Stimulated activated naive CD4-positive, alpha-beta T cell (primary cell): ENCODE results near the gene MALRD1.
"Not testable (repeated sequence)": the region's sequence is repeated elsewhere in the genome, so short reads cannot be mapped to it uniquely, and the experiment has no call there.

Experiments
- DNase-seq, 6 experiments: peaks; one replicate each; lab custom pipeline; 2025; lab: John Stamatoyannopoulos, UW

Gene MALRD1

DNA sequence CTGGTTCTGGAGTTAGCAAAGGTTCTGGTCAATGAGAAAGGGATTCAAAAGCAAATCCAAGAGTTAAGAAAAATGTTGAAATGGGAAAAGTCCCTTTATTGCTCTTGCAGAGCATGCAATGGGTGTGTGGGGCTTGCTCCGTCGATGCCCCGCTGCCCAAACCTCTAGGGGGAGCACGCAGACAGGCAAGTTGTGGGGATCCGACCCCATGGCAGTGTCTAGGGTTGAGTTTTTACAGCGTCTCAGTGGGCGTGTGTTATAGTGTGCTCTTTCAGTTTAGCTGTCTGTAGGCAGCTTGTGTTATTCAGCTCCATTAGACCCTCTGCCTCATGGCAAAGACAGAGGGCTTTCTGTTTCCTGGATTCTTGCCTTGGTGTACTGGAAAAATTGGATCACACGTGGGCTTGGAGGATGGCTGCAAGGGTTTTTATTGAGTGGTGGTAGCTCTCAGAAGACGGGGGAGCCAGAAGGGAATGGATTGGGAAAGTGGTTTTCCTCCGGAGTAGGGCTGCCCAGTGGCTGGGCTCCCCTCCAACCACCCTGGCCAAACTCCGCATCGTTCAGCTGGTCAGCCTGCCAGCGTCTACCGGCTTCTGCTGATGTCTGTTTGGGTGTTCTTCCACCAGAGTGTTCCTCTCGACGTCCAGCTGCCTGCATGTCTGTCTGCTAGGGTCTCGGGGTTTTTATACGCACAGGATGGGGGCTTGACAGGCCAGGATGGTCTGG, 665.4 kb downstream of the MALRD1 start:
- DNase-seq: no peak

DNA sequence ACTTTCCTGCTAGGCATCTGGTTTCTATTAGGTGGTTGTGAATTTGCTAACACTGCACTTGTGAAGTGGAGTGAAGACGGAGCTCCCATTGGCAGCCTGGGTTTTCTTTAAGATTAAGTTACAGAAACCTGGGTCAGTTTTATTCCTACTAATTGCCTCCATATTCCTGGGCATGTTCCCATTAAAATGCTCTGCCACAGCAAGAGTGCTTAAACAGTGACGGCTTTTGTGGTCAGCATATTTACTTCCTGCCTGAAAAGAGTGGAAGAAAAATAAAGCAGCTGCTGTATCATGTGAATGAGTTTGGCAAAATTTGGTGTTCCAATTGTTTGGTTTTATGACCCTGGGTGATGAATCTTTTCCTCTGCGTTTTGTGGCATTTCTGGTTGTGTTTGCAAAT, 670.7 kb downstream of the MALRD1 start:
- DNase-seq: no peak

DNA sequence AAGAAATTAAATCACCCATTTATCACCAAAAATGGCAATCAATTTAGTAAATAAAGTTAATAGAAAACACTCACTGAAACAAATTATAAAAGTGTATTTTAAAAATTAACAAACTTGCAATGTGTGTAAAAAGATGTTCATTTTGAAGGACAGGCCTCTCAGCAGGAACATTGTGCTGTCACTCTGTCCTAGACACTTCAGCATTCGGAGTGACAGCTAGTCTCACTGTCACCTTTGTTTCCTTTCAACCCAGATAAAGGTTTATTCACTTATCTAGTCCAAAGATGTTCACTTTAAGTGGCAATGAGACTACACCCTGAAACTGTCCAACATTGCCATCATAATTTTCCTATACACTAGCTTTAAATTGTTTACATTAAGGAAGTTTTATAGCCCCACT, 675.7 kb downstream of the MALRD1 start:
- no peak for DNase-seq

DNA sequence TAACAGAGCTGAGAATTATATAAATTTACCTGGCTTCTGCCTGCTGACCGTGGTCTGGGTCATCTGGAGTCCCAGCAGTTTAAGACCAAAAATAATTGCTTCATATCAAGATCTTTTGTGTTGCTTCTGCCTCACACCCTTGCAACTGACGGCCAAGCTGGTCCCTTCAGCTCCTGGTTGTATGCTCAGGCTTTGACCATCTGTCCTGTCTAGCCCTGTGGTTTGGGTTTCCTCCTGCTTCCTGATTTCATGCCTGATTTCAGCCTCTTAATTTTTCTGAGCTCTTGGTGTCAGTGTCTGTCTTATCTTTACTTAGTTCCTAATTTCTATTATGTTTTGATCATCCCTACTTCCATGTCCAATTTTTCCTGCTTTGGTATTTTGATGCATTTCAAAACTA, 679.8 kb downstream of the MALRD1 start:
- no peak for DNase-seq

DNA sequence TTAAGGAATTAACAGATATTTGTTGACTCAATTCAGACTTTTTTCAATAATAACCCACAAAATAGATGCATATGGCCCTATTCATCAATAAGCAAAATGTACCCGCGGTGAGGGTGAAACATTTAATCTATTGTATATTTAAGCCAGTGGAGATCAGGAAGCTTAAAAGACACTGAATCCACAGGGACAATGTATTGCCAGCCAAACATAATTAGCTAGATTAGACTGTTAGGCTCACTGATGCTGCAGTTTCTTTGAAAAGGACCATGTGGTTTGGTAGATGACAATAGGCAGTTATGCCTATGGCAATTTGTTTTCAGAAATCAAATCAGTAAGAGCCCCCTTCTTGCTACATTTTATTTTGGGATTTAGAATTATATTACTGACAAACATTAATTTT, 680.4 kb downstream of the MALRD1 start:
- DNase-seq: no peak

DNA sequence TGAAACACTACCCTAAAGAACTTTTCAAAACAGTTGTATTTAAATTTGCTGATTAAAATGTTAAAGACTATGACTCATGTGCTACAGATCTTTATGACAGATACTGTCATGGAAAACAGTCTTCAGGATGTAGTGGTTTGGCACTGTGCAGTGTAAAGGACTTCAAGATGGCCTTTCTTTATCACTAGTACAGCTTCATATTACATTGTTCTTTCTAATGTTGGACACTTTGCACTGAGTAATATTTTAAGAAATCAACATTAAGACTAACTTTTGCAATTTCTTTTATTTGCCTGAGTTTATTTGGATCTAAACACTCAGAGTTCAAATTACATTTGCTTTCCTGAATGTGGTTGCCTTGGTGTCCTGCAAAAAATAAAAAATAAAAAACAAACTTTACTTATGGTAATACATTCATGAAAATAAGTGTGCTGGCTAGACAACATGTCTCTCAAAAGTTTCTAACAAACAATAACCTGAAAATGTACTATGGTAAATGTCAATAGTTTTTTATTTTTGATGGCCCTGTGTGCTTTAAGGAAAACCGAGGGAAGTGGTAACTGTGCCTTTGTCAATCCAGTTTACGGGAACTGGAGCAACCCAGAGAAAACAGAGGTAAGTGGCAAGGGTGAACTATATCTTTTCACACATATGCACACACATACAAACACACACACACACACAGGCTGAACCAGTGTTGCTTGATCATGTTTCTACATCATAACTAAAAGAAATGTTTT, 681.7 kb downstream of the MALRD1 start:
- no peak for DNase-seq

DNA sequence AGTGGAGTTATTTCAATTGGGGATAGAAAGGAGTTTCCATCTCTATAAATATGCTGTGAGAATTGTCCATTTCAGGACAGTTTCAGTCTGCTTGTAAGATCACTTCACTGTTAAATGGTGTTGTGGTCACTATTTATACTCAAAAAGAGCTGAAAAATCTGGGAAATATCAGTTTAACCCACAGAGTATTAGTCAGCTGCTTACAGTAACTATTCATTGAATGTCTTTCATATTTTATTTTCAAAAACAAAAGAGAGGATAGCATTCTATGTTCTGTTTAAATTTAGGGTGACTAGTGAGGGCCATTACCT, 682.3 kb downstream of the MALRD1 start:
- no peak for DNase-seq

DNA sequence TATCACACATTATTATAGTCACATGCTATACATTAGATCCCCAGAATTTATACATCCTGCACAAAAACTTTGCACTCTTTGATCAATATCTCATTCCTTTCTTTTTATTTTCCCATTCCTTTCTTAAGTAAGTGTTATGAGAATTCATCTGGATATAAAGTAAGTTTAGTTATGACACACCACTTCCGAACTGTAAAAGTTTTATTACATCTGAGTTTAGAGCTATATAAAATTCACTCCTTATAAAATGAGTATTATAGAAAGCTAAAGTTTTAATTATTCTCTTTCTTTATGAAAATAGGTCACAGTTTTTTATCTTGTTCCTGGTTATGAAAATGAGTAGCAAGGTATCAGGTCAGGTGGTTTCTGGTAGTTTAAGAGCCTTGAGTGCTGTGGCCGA, 683.0 kb downstream of the MALRD1 start:
- no peak for DNase-seq

DNA sequence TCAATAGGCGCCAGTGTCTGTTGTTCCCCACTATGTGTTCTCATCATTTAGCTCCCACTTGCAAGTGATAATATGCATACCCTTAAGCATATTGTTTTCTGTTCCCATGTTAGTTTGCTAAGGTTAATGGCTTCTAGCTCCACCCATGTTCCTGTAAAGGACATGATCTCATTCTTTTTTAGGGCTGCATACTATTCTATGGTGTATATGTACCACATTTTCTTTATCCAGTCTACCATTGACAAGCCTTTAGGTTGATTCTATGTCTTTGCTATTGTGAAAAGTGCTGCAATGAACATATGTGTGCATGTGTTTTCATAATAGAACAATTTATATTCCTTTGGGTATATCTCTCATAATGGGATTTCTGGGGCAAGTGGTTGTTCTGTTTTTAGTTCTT, 689.8 kb downstream of the MALRD1 start:
- no peak for DNase-seq

DNA sequence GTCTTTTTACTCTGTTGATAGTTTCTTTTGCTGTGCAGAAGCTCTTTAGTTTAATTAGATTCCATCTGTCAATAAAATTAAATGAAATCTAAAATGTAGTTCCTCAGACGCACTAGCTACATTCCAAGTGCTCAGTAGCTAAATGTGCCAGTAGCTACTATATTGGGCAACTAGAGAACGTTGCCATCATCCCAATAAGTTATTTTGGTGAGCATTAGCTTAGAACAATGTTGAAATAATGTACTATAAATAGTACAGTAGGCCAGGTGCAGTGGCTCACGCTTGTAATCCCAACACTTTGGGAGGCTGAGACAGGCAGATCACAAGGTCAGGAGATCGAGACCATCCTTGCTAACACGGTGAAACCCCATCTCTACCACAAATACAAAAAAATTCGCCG, 690.6 kb downstream of the MALRD1 start:
- not testable (repeated sequence) for DNase-seq

DNA sequence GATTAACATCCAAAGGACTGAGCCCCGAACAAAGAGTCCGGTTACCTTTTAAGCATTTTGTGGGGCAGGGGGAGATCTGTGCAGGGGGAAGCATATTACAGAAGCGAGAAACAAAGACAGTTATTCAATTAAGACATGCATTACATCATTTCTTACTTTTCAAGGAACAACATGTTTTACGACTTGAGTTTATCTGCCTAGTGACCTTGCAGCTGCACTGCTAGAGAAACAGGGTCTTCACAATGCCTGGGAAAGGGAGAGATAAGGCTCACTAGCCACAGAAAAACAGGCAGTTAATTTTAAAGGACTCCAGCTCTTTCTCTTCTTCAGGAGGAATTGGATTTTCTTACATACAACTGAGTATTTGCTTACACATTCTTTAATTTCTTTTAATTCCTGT, 693.5 kb downstream of the MALRD1 start:
- DNase-seq: not testable (repeated sequence)

DNA sequence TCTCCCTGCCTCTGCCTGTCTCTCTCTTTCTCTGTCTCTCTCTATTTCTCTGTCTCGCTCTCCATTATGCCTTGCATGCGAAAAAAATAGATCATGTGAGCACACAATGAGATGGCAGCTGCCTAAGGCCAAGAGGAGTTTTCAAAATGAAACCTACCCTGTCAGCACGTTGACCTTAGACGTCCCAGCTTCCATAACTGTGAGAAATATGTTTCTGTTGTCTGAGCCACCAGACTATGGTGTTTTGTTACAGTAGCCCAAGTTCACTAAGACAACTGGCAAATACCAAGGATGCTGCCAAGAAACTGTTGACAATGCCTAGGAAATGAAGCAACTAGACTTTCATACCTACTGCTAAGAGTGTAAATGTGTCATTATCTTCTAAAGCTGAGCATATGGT, 697.1 kb downstream of the MALRD1 start:
- DNase-seq: no peak

DNA sequence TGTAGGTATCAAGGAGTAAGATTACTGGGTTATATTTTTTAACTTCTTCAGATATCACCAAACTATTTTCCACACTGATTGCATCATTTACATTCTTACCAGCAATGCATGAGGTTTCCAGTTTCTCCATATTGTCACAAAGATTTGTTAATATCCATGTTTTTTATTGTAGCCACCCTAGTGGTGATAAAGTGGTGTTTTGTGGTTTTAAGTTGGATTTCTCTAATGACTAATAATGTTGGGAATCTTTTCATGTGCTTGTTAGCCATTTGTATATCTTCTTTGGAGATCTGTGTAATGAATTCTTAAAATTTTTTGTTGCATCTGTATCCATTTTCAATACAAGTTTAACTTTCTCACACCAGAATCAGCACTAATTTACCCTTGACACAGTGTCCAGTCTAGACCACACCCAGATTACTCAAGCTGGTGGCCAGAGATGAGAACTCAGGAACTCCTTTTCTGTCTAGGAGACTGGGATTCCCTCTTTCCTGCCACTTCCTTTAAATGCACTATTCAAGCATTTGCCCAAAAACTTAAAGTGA, 700.7 kb downstream of the MALRD1 start:
- DNase-seq: no peak

DNA sequence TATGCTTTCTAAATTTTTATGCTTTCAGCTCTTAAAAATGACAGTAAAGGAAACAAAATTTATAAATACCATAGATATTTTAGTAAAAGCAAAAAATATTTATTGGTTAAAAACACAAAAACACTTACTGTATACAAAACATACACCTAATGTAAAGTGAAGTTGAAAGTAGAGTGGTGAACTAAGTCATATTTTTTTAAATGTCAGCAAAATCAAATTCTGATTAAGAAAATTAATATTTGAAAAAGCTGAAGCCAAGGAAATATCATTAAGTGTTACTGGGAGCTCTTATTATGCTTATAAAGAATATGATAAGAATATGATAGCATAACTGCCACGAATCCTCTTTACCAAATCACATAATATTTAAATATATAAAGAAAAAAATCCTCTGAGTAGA, 702.4 kb downstream of the MALRD1 start:
- no peak for DNase-seq

DNA sequence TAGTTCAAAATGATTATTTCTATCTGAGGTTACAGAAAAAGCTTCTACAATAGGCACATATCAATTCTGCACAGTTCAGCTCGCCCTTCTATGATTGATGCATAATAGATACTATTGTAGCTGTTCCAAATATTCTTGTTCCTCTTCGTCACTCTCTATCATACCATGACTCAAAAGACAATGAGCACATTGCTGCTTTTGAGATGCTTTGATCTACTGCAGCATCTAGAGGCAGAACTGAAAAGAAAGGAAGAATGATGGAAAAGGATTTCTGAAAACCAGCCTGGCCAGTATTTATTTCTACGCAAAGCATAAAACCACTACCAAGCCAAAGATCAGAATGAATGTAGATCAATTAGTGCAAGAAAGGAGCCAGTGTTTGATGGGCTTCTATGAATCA, 708.3 kb downstream of the MALRD1 start:
- no peak for DNase-seq

DNA sequence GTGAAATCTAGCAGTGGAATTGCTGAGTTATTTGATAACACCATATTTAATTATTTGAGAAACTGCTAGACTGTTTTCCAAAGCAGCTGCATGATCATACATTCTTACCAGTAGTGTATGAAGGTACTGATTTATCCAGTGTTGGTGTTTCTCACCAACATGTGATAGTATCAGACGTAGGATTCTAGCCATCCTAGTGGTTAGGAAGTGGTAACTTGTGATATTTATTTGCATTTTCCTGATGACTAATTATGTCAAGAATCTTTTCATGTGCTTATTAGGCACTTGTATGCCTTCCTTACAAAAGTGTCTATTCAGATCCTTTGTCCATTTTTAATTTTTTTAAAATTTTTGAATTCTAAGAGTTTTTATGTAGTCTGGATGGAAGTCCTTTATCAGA, 713.4 kb downstream of the MALRD1 start:
- DNase-seq: no peak

DNA sequence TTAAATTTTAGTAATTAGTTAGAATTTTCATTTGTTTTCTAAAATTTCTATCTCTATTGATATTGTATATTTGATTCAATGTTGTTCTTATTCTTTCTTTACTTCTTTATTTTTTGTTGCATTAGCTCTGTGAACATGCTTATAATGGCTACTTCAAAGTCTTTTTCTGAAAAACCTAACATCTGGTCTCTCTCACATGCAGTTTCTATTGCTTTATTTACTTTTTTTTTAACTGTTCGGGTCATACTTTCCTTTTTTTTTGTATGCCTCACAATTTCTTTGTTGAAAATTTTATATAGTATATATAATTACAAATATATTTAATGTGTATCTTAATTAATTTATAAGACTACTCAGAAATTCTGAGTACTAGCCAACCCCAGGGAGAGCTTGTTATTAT, 715.5 kb downstream of the MALRD1 start:
- no peak for DNase-seq

DNA sequence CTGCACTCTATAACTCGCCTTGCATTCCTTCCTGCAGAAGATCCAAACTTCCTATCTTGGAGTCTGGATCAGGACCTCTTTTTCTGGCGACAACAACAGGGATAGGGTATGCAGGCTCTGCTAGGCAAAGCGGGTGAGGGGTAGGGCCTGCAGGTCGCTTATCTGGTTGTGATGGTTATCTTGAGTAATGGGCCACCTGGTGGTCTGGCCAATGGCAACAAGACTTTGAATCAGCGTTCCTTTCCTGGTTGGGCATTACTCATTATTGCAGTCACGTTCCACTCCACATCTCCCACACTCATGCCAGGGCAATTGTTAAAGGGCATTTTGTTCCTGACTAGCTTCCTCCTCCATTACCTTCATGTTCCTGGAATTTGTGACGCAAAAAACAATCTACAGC, 719.3 kb downstream of the MALRD1 start:
- no peak for DNase-seq

DNA sequence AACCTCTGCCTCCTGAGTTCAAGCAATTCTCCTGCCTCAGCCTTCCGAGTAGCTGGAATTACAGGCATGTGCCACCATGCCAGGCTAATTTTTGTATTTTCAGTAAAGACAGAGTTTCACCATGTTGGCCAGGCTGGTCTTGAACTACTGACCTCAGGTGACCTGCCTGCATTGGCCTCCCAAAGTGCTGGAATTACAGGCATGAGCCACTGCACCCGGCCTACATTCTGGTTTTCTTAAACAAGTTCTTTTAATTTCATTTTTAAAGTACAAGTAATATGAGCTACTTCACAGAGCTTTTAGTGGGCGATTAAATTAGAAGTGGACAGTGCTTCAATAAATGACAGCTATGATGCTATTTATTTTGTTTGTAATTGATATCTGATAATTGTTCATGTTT, 721.2 kb downstream of the MALRD1 start:
- not testable (repeated sequence) for DNase-seq

DNA sequence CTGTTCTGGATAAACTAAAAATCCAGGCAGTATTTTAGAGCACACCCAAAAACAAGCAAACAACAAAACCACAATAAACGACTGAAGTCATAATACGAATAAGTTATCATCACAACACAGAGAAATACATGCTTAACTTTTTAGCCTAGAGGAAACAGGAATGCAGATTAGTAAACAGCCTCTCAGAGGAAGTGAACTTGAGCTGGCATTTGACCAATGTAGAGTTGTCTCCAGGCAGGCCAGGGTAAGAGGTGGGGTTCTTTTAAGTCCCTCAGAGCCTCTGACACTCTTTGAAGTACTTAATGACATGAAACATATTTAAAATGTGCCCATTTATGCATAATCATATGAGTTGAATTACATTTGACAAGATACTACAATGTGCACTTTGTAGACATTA, 724.4 kb downstream of the MALRD1 start:
- DNase-seq: no peak

DNA sequence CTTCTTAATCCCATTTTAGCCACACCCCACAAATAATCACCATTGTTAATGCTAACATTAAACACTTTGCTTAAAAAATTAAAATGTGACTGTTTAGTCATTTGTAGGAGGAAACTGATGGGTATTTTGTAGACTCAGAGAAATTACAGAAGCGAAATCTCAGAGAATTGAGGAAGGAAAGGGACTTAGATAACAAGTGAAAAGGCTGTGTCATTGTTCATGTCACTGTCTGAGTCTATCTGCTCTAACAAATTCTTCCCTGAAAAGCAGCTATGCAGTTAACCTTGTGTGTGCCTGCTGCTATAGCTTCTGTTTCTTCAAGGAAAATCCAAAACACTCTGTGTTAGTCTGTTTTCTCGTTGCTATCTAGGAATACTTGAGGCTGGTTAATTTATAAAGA, 726.7 kb downstream of the MALRD1 start:
- peak in 1 of 6 experiments; percentile 0 for DNase-seq

DNA sequence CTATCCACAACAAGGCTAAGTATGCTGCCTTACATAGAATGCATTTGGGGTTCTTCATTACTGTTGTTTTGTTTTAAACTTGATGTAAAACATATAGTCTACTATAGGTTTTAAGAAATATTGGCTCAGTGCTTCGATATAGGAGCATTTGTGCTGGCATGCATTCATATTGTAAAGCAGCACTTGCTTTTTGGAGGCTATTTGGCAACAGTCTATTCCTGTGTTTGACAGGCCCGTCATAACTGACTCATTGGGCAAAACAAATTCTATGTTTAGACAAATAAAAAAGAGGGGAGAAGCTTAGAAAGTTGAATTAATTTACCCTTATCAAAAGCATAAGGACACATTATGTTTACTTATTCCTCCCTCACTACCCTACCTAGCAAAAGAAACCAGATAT, 729.2 kb downstream of the MALRD1 start:
- no peak for DNase-seq

DNA sequence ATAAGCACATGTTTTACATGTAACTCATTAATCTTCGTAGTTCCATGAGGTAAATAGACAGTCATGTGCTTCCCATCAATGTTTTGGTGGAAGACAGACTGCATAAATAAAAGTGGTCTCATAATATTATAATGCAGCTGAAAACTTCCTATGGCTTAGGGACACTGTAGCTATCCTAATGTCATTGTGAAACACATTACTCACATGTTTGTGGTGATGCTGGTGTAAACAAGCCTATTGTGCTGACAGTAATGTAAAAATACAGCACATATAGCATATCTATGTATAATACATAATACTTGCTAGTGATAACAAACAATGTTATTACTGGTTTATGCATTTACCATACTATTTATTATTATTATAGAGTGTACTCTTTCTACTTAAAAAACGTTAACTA, 730.4 kb downstream of the MALRD1 start:
- DNase-seq: no peak
